Urothelium cell line (cell line): ENCODE results near the gene TEC.
A peak's percentile ranks its signal among the peaks of the same experiment; 100 is the strongest.
"Not testable (repeated sequence)": the region's sequence is repeated elsewhere in the genome, so short reads cannot be mapped to it uniquely, and the experiment has no call there.

Experiments used
- DNase-seq: peaks from one replicate; pipeline ENCODE4 v3.0.0; 2011; ENCODE audit warnings: low spot score, mixed read lengths
- FAIRE-seq: peaks from 2 replicates; lab custom pipeline; 2011; peaks lifted over from hg19 to GRCh38; lab: Jason Lieb, UNC

TEC gene

GRCh38 chr4:48268956-48269860 lies at the start of gene TEC:
TSS of gene TEC (minus strand) at chr4:48269838. CDS start at chr4:48228614, 41,224 bp downstream.
- DNase-seq (no peak), FAIRE-seq (no peak)

- DNase-seq, result peak; percentile 72
- FAIRE-seq, result peak; percentile 81
Measured at GRCh38 chr4:48315728-48316630, 46.3 kb upstream of the TEC start.

- DNase-seq, FAIRE-seq: not testable (repeated sequence)
Measured at GRCh38 chr4:48314746-48315145, 45.1 kb upstream of the TEC start.

GRCh38 chr4:48311896-48312295 lies 42.3 kb upstream of the TEC start:
- DNase-seq, result no peak
- no peak for FAIRE-seq

- FAIRE-seq, result peak; percentile 27
Measured at GRCh38 chr4:48308901-48309300, 39.3 kb upstream of the TEC start.

GRCh38 chr4:48307528-48307927 lies 37.9 kb upstream of the TEC start:
- DNase-seq (no peak), FAIRE-seq (peak; percentile 53)

More at GRCh38 chr4:48308901-48309300, 39.3 kb upstream of the TEC start:
- no peak for DNase-seq

- DNase-seq (no peak), FAIRE-seq (no peak)
Measured at GRCh38 chr4:48305508-48305907, 35.9 kb upstream of the TEC start.

GRCh38 chr4:48300004-48300403 lies 30.4 kb upstream of the TEC start:
- FAIRE-seq (no peak), DNase-seq (no peak)

GRCh38 chr4:48299560-48299959 lies 29.9 kb upstream of the TEC start:
- DNase-seq, result no peak
- FAIRE-seq, result no peak

- DNase-seq (no peak), FAIRE-seq (no peak)
Measured at GRCh38 chr4:48297256-48297846, 27.7 kb upstream of the TEC start.

GRCh38 chr4:48296365-48296764 lies 26.7 kb upstream of the TEC start:
- DNase-seq (no peak), FAIRE-seq (no peak)

GRCh38 chr4:48295116-48295515 lies 25.5 kb upstream of the TEC start:
- DNase-seq (no peak), FAIRE-seq (no peak)

GRCh38 chr4:48292218-48292790 lies 22.7 kb upstream of the TEC start:
- not testable (repeated sequence) for DNase-seq, FAIRE-seq

- peak; percentile 60 for DNase-seq
- no peak for FAIRE-seq
Measured at GRCh38 chr4:48290146-48290772, 20.6 kb upstream of the TEC start.

GRCh38 chr4:48286060-48286459 lies 16.4 kb upstream of the TEC start:
- FAIRE-seq, DNase-seq: not testable (repeated sequence)

GRCh38 chr4:48285640-48286039 lies 16.0 kb upstream of the TEC start:
- DNase-seq, result not testable (repeated sequence)

GRCh38 chr4:48275686-48276085 lies 6.0 kb upstream of the TEC start:
- FAIRE-seq (no peak), DNase-seq (no peak)

More at GRCh38 chr4:48285640-48286039, 16.0 kb upstream of the TEC start:
- not testable (repeated sequence) for FAIRE-seq

GRCh38 chr4:48275247-48275646 lies 5.6 kb upstream of the TEC start:
- FAIRE-seq (no peak), DNase-seq (no peak)

- FAIRE-seq, result no peak
- DNase-seq, result no peak
Measured at GRCh38 chr4:48271626-48272025, 2.0 kb upstream of the TEC start.

- FAIRE-seq (no peak), DNase-seq (no peak)
Measured at GRCh38 chr4:48270951-48271473, 1.4 kb upstream of the TEC start.
